Measurements from ENCODE around the gene KCNH2.

Gene KCNH2

DNA sequence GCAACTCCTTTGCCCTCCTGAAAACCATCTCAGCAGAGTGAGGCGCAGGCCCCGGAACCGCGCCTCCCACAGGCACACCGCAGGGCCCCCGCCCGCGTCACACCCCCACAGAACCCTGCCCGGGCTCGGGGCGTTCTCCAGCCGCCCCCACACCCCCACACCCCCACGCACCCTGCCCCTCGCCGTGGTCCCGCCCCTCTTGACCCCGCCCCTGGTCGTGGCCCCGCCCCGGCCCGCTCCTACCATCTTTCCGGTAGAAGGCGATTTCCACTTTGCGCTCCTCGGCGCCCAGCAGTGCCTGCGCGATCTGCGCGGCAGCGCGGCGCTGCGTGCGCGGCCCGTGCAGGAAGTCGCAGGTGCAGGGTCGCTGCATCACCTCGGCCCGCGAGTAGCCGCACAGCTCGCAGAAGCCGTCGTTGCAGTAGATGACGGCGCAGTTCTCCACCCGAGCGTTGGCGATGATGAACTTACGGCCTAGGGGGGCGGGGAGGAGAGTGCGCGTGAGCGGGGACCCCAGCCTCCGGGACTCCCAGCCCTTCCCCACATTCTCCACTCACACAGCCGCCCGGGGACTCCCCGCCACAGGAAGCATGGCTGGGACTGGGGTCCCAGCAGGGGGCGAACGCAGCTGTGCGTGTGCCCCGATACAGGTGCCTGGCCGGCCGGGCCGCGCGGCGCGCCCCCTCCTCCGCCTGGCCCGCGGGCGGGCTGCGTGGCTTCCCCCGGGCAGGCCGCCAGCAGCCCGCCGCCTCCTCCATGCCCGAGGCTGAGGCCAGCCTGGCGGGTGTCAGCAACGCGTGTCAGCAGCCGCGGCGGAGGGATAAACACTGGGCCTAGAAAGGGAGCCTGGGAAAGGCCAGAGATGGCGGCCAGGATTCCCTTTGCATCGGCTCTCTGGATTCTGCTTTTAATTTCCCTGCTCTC is 3.4 kb downstream of the KCNH2 start:
- DNase-seq (ENCODE audit: low spot score), result peak; percentile 55

DNA sequence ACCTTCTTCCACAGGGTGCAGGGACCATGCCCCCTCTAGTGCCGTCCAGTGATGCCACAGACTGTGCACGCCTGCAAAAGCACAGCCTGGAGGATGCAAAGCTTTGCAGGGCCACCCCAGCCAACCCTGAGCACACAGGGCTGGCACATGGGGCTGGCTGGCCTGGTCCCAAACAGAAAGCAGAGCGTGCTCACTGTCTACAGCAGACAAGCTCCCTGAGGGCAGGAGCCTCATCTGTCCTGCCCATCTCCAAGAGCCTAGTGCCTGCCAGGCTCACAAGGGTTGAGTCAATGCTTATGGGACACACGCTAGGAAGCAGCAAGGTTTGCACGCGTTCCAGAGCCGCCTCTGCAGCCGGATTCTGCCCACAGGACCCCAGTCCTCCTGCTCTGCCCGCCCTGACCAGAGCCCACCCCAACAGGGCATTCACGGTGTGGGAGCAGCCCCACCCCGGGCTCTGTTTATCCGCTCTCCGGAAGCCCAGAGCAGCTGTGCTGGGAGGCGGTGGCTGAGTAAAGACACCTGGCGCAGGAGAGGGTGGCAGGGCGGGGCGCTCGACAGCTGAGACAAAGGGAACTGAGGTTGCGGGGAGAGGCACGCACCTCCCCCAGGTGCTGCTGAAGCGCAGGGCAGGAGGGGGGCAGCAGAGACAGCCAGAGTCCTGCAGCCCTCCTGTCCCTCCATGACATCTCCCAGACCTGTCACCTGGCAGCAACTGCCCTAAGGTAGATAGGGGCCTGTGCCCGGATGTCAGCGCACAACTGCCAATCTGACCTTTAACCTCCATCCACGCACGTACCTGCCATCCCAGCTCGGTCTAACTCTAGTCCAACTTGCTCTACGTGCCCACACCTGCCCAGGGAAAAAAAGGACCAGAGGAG is 4.3 kb downstream of the KCNH2 start:
- no peak for DNase-seq (ENCODE audit: low spot score)

DNA sequence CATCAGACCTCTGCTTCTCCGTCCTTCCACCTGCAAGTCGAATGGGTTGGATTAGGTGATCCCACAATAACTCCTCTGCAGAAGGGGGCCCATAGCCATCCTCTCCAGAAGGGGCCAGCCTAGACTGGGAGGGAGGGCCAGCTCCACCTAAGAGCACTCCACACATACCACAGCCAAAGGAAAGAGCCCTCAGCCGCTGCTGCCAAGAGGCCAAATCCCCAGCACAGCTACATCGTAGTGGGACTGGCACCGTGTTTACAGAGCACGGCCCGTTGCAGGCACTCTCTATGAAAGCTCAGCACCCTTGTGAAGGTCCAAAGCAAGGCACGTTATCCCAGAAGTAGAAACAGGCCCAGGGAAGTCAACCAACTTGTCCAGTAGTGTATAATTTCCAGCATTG is 5.4 kb downstream of the KCNH2 start:
- DNase-seq (ENCODE audit: low spot score), result no peak

DNA sequence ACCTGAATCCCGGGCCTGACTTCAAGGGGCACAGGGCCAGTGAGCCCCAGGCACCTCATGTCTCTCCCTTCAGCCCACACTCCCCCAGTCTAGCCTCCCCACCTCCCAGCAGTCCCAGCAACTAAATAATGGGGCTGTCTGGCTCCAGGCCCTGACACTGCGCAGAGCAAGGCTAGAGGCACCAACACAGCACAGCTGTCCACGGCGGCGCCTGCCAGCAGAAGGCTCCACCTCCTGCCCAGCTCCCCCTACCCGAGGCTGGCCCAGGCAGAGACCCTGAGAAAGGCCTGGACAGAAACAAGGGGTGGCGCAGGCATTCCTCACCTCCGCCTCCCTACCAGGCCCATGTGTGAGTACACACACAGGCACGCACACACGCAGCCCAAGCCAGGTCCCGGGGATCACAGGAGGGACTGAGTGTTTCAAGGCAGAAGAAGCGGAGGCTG is 6.1 kb downstream of the KCNH2 start:
- DNase-seq (ENCODE audit: low spot score), result peak; percentile 75

DNA sequence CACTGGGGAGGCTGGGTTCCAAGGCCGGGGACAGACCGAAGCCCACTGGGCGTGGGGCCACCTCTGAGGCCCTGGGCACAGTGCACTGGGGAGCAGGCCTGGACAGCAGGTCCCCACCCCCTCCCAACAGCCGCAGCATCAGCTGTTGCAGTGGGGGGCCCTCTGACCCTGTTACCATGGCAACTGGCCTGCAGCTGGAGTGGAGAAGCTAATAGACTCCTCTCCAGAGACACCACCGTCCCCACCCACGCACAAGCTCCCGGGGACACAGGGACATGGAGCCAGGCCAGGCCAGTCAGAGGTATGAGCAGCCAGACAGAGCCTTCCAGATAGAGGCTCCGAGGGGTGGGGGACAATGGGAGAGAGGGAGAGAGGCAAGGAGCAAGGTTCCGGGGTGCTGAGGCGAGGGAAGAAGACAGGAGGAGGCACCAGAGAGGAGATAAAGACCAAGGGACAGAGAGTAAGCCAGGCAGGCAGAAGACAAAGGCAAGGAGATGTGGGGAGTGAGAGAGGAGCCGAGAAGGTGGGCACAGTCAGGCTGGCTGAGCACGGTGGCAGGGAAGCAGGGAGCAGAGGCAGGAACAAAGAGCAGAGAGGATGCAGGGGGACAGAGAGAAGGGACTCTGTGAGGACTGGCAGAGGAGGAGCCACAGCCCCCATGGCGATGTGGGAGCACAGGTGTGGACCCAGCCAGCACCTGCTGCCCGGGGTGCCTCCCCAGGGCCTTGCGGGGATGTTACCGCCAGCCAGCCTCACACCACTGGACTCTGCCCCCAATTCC is 6.7 kb downstream of the KCNH2 start:
- no peak for DNase-seq (ENCODE audit: low spot score)

DNA sequence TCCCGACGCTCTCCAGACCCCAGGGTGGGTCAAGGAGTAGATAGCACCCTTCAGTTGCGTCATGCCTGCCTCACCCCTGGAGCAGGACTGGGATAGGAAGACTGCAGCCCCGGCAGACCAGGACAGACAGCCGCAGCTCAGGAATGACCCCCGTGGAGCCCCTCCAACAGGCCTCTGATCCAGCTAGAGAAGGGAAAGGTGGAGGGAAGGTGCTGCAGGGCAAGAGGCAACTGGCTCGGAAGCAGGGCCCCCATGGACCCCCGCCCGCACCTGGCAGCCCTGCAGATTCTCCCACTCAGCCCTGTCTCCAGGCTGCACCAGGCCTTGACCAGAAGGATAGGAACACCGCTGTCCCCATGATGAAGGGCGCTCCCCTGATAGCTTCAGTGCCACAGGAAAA is 7.7 kb downstream of the KCNH2 start:
- DNase-seq (ENCODE audit: low spot score), result no peak

DNA sequence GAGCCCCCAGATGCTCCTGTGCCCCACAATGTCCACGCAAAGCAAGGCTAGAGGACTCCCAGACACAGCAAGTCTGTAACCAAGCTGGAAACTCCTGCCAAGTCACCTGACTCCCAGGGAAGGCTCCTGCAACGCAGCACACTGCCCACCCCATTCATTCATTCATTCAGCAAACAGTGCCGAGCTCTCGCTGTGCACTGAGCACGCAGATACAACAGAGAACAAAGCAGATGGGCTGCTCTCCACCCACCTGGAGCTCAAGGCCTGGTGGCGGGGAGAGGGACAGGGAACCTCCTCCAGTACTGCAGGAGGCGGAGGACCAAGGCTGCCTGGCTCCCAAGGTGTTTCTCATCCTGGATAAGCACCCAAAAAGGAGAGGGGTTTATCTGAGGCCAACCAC is 8.6 kb downstream of the KCNH2 start:
- no peak for DNase-seq (ENCODE audit: low spot score)

DNA sequence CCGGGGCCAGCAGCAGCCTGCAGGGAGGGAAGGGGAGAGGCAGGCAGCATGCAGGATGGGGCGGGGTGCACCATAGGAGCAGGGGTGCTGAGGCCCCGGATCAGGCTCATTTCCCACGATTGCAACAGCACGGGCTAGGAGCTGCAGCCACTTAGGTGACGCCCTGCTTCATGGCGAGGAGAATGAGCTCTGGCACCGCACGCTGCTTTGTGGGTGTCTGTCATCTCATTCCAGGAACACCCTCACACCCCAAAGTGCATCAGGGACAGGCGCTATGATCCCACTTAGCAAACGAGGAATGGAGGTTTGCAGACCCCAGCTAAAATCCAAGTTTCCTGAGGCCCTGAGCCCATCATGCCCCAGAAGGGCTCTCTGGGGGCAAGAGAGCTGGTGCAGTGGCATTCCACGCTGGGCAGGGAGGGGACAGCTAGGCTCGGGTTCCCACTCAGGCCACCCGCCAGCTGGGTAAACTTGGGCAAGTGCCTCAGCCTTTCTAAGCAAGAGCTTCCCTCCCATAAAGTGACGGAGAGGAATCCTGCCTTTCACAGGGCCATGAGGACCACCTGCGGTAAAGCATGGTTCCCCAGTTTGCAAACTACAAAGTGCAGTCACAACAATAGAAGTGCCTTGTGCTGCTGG is 9.3 kb downstream of the KCNH2 start:
- DNase-seq (ENCODE audit: low spot score), result no peak

DNA sequence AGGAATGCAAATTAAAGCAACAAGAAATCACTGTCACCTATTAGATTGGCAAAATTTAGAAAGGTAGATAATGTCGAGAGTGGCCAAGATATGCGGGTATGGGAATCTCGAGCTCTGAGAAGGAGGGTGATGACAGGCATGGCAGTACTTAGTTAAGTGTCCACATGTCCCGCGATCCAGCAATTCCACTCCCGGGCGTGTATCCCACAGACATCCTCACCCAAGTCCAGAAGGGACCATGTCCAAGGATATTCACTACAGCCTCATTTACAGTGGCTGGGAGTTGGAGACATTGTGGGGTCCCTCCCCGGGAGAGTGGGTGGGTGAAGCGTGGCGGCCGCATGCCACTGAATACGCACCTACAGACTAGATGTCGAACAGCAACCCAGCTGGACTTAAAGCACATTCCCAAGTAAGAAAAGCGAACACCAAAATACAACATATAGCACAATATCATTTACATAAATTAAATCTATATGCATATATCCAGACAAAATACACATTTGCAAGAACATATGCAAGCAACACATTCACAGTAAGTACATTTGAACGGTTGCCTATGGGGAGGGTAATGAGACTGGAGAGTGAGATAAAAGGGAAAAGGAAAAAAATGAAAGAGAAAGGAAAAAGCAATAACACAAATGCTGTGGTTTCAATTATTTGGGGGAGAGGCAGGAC is 9.9 kb downstream of the KCNH2 start:
- DNase-seq (ENCODE audit: low spot score), result no peak

DNA sequence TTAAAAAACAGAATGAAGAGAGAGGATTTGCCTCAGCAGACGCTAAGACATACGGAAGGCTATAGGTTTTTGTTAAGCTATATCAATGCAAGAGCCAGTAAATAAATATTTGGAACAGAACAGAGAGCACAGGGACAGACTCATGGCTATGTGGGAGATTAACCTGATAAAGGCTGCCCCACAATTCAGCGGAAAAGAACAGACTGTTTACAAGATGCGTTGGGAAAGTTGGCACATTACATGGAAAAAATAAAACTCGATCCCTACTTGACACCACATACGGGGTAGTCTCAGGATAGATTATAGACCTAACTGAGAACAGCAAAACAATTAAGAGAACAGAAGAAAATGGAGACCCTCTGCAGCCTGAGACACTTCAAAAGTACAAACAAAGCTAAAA is 10.8 kb downstream of the KCNH2 start:
- no peak for DNase-seq (ENCODE audit: low spot score)

DNA sequence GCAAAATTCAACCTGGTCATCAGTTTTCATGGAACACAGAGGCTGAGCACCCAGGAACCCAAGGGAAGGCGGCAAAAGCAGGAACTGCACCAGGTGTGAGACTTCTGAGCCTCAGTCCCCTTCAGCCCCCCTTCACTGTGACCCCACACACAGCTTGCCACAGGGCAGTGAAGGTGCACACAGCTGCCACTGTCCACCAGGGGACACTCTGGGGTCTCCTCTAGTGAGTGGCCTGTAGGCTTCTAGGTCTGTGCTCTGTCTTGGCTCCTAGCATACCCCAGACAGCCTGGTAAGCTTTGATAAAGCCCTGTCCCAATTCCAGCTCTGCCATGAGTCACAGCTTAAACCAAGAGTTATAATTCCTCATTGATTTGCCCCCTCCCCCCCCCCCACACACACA is 12.1 kb downstream of the KCNH2 start:
- DNase-seq (ENCODE audit: low spot score), result no peak

DNA sequence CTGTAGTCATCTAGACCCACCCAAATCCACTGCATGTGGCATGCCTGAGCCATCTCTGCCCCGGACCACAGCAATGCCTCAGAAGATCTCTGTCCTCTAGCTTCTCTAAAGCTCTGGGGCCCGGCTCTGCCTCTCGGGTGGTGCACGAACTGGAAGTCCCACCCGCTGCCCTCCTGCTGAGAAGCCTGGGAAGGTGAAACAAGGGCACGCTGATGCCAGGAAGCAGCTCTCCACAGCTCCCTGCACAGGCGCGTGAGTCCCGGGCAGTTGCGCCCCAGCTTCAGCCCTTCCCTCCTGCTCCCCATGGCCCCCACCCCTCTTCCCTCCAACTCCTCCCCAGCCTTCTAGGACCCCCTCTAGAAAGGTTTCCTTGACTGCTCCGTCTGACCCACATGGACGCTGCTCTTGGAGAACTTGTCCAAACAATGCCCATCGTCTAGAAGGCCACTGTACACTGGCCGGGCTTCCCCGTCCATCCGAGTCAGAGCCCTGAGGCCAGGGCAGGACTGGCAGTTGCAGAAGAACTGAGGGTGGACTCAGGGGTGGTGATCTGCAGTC is 12.8 kb downstream of the KCNH2 start:
- no peak for DNase-seq (ENCODE audit: low spot score)

DNA sequence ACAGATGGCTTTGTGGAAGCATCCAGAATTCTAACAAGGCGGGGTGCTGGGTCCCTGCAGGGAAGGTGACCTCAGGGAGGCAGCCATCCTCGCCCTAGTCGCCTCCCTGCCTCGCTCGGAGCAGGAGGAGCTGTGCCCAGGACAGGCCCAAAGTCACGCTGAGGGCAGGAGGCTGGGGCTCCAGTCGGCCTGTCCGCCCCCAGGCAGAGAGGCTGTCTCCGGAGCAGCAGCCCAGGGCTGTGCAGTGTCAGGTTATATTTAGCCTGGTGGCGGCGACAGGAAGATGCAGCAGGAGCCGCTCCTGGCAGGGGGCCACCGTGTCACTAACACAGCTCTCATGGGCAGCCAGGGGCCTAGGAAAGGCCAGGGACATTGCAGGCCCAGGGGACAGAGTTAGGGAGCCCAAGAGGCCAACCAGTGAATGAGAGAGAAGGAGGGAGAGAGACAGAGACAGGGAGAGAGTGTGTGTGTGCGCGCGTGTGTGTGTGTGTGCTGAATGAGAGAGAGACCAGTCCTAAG is 13.5 kb downstream of the KCNH2 start:
- DNase-seq (ENCODE audit: low spot score), result no peak

DNA sequence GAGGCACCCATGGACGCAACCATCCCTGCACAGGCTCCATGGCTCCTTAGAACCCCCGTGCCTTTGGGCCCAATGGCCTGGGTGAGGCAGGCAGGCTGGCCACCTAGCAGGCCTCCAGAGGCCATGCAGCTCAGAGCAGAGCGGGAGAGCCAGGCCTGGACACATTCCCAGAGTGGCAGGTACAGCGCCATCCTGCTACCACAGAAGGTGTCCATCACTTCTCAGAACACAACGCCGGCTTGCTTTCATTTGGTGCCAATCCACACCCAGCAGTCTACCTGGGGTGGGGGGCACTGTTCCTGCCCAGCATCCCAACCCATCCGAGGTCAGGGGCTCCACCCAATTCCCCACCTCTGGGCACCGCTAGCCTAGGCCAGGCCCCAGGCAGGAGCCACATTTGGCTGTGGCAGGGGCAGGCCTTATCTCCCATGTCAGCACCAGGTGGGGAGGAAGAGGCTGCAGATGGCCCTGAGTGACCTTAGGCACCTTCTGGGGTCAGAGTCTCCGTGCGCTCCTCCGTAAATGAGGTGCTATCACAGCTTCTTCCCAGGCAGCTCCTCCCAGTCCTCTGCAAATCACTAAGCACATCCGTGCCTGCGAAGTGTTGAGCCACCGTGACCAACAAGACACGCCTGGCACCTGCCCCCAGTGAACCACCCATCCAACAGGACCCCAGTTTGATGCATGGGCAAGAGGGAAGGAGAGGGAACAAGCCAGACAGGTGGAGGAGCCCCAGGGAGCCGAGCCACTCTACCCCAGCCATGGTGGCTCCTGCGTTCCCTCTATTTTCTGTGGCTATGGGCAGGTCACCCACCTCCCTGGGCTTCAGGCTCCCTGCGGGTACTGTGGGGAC is 14.2 kb downstream of the KCNH2 start:
- DNase-seq (ENCODE audit: low spot score), result no peak

DNA sequence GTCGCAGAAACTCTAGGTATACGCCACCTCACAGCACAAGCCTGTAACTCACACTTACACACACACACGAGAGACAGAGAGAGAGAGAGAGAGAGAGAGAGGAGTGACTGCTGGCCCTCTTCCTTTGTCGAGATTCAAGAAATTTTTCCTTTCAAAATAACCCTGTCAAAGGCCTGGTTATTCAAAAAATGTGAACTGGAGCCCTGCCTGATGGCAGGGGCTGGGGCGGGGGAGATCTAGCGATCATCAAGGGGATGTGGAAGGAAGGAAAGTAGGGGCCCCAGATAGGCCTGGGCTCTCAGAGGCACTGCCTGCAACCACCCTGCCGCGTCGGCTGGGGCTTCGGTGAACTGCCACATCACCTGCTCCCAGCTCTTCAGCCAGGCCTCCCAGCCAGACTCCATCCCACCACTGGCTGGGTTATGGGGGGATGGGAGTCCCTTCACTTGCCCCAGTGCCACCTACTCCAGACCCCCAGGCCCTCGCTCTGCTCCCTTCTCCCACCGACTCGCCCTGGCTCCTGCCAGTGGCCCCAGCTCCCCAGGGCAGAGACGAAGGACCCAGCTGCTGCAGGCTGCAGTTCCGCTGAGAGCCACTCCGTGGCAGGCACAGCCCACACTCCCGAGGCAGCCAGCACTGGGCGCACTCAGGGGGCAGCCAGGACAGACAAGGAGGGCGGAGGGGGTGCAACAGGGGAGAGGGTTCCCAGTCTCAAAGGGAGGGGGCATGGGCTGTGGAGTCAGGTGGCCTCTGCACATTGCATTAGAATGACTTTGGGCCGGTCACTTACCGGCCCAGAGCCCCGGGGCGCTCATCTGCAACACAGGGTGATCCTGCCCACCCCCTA is 15.3 kb downstream of the KCNH2 start:
- no peak for DNase-seq (ENCODE audit: low spot score)

DNA sequence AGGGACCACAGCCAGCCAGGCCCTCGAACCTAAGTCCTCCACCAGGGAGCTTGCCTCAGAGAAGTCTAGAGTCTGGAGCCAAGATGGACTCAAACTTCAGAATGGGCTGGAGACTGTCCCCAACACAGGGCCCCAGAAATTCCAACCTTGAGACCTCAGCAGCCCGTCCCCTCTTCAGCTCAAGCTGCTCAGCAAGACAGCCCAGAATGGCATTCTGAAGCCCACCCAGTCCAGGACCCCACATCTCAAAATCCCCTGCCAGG is 15.9 kb downstream of the KCNH2 start:
- DNase-seq (ENCODE audit: low spot score), result no peak

DNA sequence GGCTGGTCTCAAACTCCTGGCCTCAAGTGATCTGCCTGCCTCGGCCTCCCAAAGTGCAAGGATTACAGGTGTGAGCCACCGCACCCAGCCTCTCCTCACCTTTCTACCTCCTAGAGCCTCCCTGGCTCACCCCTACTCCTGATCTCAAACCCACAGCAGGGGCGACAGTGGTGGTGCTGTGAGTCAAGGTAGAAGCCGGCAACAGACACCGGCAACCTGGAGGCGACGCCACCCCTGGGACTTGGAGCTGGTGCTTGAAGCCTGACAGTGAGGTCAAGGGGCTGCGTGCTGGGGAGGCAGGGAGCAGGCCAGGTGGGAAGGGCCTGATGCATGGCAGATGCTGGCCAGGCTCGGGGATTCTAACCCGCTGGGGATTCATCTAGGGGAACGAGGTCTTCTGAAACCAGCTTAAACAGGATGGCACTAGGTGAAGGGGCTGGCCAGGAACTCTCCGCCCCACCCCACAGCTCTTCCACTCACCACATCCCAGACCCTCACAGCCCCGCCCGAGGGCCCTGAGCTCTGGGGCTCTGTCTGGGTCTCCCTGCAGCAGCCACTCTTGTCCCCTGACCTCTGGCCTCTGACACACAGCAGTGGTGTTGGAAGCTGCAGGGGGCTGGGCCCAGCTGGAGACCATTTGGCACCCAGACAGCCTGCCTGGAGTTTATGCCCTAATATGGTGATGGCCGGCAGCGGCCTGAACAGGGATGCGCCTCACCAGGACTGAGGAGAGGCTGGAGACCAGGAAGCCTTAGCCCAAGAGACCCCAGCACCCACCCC is 16.4 kb downstream of the KCNH2 start:
- no peak for DNase-seq (ENCODE audit: low spot score)

Data from putamen (tissue), 1 donor.